GM12864 (cell line): ENCODE measurements around the gene NPLOC4.

Experiments
- DNase-seq: peaks from one replicate; pipeline ENCODE4 v3.0.0-alpha.2; 2011; ENCODE audit warnings: low read depth
- H3K4me3 ChIP-seq: 2 replicates; pipeline ENCODE4 v1.5.1; 2011; ENCODE audit warnings: mild to moderate bottlenecking, low read depth, low read length, control low read depth
- CTCF ChIP-seq: IDR thresholded peaks from 2 replicates; pipeline ENCODE4 v1.5.1; 2011; ENCODE audit warnings: low read depth, mild to moderate bottlenecking, moderate library complexity, low read length, control low read depth, inconsistent platforms; ENCODE audit errors: missing control alignments

Gene NPLOC4

GRCh38 chr17:81615401-81615930, 21.4 kb downstream of the NPLOC4 start:
- TF ChIP-seq CTCF: no peak
- no peak for DNase-seq
- no peak overlapping the region for H3K4me3 ChIP-seq

GRCh38 chr17:81612172-81612970, 24.5 kb downstream of the NPLOC4 start:
- DNase-seq: no peak
- H3K4me3 ChIP-seq: no peak overlapping the region
- TF ChIP-seq CTCF: no peak

- DNase-seq: no peak
- TF ChIP-seq CTCF: no peak
- H3K4me3 ChIP-seq: no peak overlapping the region
Observed at GRCh38 chr17:81609541-81610311, 27.2 kb downstream of the NPLOC4 start.

GRCh38 chr17:81608605-81609004, 28.3 kb downstream of the NPLOC4 start:
- H3K4me3 ChIP-seq: no peak overlapping the region
- DNase-seq: no peak
- no peak for TF ChIP-seq CTCF

GRCh38 chr17:81608082-81608481, 28.8 kb downstream of the NPLOC4 start:
- H3K4me3 ChIP-seq: no peak overlapping the region
- TF ChIP-seq CTCF: no peak
- no peak for DNase-seq

- no peak for TF ChIP-seq CTCF
- DNase-seq: no peak
- no peak overlapping the region for H3K4me3 ChIP-seq
Observed at GRCh38 chr17:81607431-81607830, 29.5 kb downstream of the NPLOC4 start.
